Effector memory CD4-positive, alpha-beta T cell (primary cell): Measurements from ENCODE around the gene LRSAM1.

Experiments
- DNase-seq, 3 donors: peaks; one replicate each; pipeline ENCODE4 v3.0.0-alpha.2; 2020
- H3K27ac ChIP-seq: 2 replicates; pipeline ENCODE4 v1.7.0; 2013; ENCODE audit warnings: mild to moderate bottlenecking, low read length, moderate library complexity; ENCODE audit not compliant: insufficient read depth, poor library complexity, severe bottlenecking
- H3K27me3 ChIP-seq: replicated peaks from 2 replicates; pipeline ENCODE4 v1.7.0; 2013; ENCODE audit warnings: mild to moderate bottlenecking, low read length; ENCODE audit not compliant: insufficient read depth, control insufficient read depth, poor library complexity, severe bottlenecking
- H3K36me3 ChIP-seq: 2 replicates; pipeline ENCODE4 v1.7.0; 2013; ENCODE audit warnings: mild to moderate bottlenecking, low read length, moderate library complexity; ENCODE audit not compliant: control insufficient read depth, insufficient read depth
- H3K4me1 ChIP-seq: 2 replicates; pipeline ENCODE4 v1.7.0; 2013; ENCODE audit warnings: low read length, mild to moderate bottlenecking; ENCODE audit not compliant: control insufficient read depth, insufficient read depth, poor library complexity, severe bottlenecking
- H3K4me3 ChIP-seq: 2 replicates; pipeline ENCODE4 v1.7.0; 2013; ENCODE audit warnings: low read length, low read depth, mild to moderate bottlenecking; ENCODE audit not compliant: insufficient read depth, poor library complexity, severe bottlenecking
- H3K9me3 ChIP-seq: 2 replicates; pipeline ENCODE4 v1.7.0; 2013; ENCODE audit warnings: mild to moderate bottlenecking, low read length, moderate library complexity; ENCODE audit not compliant: control insufficient read depth

Gene LRSAM1

GRCh38 chr9:127503947-127504886 is 52.9 kb downstream of the LRSAM1 start:
- Histone ChIP-seq H3K9me3 (no peaks in the 10 kb centered on the region), H3K27ac (no peak overlapping the region), H3K27me3 (no peaks in the 10 kb centered on the region), H3K4me1 (no peaks in the 10 kb centered on the region), H3K4me3 (no peak overlapping the region), H3K36me3 (peaks cover 23% of the 10 kb centered on the region)
- peak; percentile 52 to 63 (median 62) for DNase-seq

GRCh38 chr9:127504887-127505251 is 53.6 kb downstream of the LRSAM1 start:
- Histone ChIP-seq H3K27ac (no peak overlapping the region), H3K4me1 (no peaks in the 10 kb centered on the region), H3K27me3 (no peaks in the 10 kb centered on the region), H3K4me3 (no peak overlapping the region), H3K36me3 (peaks cover 23% of the 10 kb centered on the region), H3K9me3 (no peaks in the 10 kb centered on the region)
- no peak for DNase-seq

GRCh38 chr9:127505396-127506116 is 54.2 kb downstream of the LRSAM1 start:
- H3K36me3 ChIP-seq: peaks cover 23% of the 10 kb centered on the region
- no peaks in the 10 kb centered on the region for H3K9me3 ChIP-seq
- no peaks in the 10 kb centered on the region for H3K27me3 ChIP-seq
- H3K4me3 ChIP-seq: no peak overlapping the region
- DNase-seq: no peak
- no peak overlapping the region for H3K27ac ChIP-seq
- H3K4me1 ChIP-seq: no peaks in the 10 kb centered on the region

GRCh38 chr9:127506117-127506813 is 55.0 kb downstream of the LRSAM1 start:
- no peak overlapping the region for H3K4me3 ChIP-seq
- H3K27me3 ChIP-seq: no peaks in the 10 kb centered on the region
- H3K27ac ChIP-seq: no peak overlapping the region
- no peaks in the 10 kb centered on the region for H3K9me3 ChIP-seq
- H3K36me3 ChIP-seq: peaks cover 23% of the 10 kb centered on the region
- no peaks in the 10 kb centered on the region for H3K4me1 ChIP-seq
- DNase-seq: no peak

- H3K36me3 ChIP-seq: peaks cover 23% of the 10 kb centered on the region
- H3K9me3 ChIP-seq: no peaks in the 10 kb centered on the region
- H3K27me3 ChIP-seq: no peaks in the 10 kb centered on the region
- H3K4me3 ChIP-seq: no peak overlapping the region
- H3K27ac ChIP-seq: no peak overlapping the region
- H3K4me1 ChIP-seq: no peaks in the 10 kb centered on the region
- DNase-seq: no peak
These were observed 55.8 kb downstream of the LRSAM1 start for GRCh38 chr9:127506814-127507750.

- no peak overlapping the region for H3K4me3 ChIP-seq
- DNase-seq: no peak
- no peaks in the 10 kb centered on the region for H3K9me3 ChIP-seq
- no peak overlapping the region for H3K27ac ChIP-seq
- no peaks in the 10 kb centered on the region for H3K27me3 ChIP-seq
- peaks cover 23% of the 10 kb centered on the region for H3K36me3 ChIP-seq
- H3K4me1 ChIP-seq: no peaks in the 10 kb centered on the region
These were observed 56.7 kb downstream of the LRSAM1 start for GRCh38 chr9:127507751-127508648.

- no peak overlapping the region for H3K27ac ChIP-seq
- no peaks in the 10 kb centered on the region for H3K9me3 ChIP-seq
- no peak overlapping the region for H3K4me3 ChIP-seq
- no peak for DNase-seq
- no peaks in the 10 kb centered on the region for H3K27me3 ChIP-seq
- H3K36me3 ChIP-seq: peaks cover 23% of the 10 kb centered on the region
- no peaks in the 10 kb centered on the region for H3K4me1 ChIP-seq
These were observed 57.6 kb downstream of the LRSAM1 start for GRCh38 chr9:127508901-127509260.

- no peak for DNase-seq
- Histone ChIP-seq H3K4me3 (no peak overlapping the region), H3K4me1 (no peaks in the 10 kb centered on the region), H3K9me3 (no peaks in the 10 kb centered on the region), H3K27ac (no peak overlapping the region), H3K36me3 (peaks cover 23% of the 10 kb centered on the region), H3K27me3 (no peaks in the 10 kb centered on the region)
These were observed 58.1 kb downstream of the LRSAM1 start for GRCh38 chr9:127509261-127509954.
